Measurements from ENCODE around the gene NRBF2.

DNA sequence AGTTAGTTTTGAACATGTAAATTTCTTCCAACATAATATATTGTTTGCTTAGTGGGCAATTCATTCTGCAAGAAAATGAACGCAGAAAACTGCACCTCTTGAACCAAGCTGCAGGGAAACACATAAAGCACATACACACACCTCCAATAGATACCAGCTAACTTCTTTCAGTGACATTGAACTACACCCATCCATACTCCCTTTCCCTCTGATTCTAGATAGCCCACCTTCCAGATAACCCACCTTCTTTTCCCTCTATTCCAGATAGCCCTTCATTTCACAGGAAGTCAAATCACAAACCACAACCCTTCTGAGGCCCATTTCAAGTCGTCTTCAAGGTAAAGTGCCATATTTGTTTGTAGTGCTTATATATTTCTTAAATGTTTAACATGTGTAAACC lies 28.5 kb downstream of the NRBF2 start:
- TF ChIP-seq TAF1 (conservative IDR thresholded peaks at IDR 0.05) (no peak), EGR1 (IDR thresholded peaks at IDR 0.05; ENCODE audit: low read depth in 2 of 2) (no peak), GABPA (IDR thresholded peaks at IDR 0.05 in 1 of 2, conservative IDR thresholded peaks at IDR 0.05 in 1 of 2) (no peak)
- TF ChIP-seq, protein P1, sequence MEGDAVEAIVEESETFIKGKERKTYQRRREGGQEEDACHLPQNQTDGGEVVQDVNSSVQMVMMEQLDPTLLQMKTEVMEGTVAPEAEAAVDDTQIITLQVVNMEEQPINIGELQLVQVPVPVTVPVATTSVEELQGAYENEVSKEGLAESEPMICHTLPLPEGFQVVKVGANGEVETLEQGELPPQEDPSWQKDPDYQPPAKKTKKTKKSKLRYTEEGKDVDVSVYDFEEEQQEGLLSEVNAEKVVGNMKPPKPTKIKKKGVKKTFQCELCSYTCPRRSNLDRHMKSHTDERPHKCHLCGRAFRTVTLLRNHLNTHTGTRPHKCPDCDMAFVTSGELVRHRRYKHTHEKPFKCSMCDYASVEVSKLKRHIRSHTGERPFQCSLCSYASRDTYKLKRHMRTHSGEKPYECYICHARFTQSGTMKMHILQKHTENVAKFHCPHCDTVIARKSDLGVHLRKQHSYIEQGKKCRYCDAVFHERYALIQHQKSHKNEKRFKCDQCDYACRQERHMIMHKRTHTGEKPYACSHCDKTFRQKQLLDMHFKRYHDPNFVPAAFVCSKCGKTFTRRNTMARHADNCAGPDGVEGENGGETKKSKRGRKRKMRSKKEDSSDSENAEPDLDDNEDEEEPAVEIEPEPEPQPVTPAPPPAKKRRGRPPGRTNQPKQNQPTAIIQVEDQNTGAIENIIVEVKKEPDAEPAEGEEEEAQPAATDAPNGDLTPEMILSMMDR (IDR thresholded peaks at IDR 0.05; ENCODE audit: low read depth, low read length, missing input control) = no peak
- TF ChIP-seq, protein P2, sequence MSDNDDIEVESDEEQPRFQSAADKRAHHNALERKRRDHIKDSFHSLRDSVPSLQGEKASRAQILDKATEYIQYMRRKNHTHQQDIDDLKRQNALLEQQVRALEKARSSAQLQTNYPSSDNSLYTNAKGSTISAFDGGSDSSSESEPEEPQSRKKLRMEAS (IDR thresholded peaks at IDR 0.05) = no peak

Measured in liver (tissue), 3 donors.